ENCODE measurements around the gene ERG. TPM values are rescaled to one million over a fixed set of nuclear protein-coding genes. Genes with fewer than 3 reads are reported as not detected.

Gene ERG
- total RNA-seq, 1 donor from 2014 or later, result 28.5 TPM

DNA sequence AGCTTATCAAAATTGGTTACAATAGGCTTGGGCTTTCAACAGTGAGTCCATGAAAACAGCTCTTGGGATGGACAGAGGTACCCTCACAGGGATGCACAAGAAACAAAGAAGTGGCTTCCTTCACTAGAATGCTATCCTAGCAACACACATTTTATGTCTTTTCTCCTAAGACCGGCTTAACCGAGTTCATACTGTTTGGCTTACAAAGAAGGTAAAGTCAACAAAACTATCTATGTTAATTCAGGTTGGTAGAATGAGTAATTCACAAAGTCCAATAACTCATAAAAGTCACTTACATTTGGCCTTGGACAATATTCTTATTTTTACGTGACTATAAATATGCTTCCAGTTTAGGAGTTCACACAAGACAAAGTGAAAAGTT lies 9.0 kb downstream of the ERG start:
- Histone ChIP-seq H3K36me3 (no peaks in the 10 kb centered on the region), H3K4me1 (peaks cover 7 to 69% of the 10 kb centered on the region in 2 donors), H3K27me3 (no peaks in the 10 kb centered on the region), H3K4me3 (no peak overlapping the region), H3K27ac (peak overlapping the region; percentile 77 to 84), H3K9me3 (no peaks in the 10 kb centered on the region)
- DNase-seq (ENCODE audit: low spot score in 2 of 2), result no peak
- TF ChIP-seq, protein P1, sequence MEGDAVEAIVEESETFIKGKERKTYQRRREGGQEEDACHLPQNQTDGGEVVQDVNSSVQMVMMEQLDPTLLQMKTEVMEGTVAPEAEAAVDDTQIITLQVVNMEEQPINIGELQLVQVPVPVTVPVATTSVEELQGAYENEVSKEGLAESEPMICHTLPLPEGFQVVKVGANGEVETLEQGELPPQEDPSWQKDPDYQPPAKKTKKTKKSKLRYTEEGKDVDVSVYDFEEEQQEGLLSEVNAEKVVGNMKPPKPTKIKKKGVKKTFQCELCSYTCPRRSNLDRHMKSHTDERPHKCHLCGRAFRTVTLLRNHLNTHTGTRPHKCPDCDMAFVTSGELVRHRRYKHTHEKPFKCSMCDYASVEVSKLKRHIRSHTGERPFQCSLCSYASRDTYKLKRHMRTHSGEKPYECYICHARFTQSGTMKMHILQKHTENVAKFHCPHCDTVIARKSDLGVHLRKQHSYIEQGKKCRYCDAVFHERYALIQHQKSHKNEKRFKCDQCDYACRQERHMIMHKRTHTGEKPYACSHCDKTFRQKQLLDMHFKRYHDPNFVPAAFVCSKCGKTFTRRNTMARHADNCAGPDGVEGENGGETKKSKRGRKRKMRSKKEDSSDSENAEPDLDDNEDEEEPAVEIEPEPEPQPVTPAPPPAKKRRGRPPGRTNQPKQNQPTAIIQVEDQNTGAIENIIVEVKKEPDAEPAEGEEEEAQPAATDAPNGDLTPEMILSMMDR (IDR thresholded peaks at IDR 0.05), result no peak
- intact Hi-C loops (cut with DNase I), result loop anchor here (5.0 kb wide), 1 partner anchor 318 kb away; the partner anchor contains the start of gene ETS2

DNA sequence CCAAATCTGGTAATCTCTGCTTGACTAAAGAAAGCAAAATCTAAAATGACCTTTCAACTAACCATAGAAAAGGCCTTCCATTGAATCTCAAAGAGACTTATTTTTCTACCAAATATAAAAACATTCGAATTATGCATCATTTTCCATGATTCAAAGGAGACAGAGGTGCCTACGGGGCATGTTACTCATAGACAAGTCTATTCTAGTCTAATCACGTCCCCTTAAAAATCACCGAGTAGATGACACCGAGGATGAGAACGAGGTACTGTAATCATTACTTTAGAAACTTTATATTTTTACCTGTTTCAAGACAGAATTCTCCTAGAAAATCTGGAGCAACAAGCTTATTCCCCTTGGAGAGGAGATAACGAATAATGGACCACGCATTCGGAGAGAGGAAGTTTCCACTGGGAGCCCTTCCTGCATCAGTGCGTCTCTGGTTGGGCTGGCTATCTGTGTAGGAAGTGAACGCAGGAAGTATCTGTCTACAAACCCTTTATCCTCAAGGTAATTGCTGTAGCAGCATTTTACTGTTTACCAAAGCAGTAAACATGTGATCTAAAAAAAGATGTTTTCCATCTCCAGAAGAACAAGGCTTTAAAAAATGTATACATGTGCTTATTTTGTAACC lies 9.5 kb downstream of the ERG start:
- intact Hi-C loops (cut with DNase I), result loop anchor here (5.0 kb wide), 1 partner anchor 319 kb away; the partner anchor contains the start of gene ETS2
- TF ChIP-seq, protein P1 (IDR thresholded peaks at IDR 0.05), result no peak
- no peaks in the 10 kb centered on the region for H3K27me3 ChIP-seq
- H3K9me3 ChIP-seq, result no peaks in the 10 kb centered on the region
- DNase-seq (ENCODE audit: low spot score in 2 of 2), result no peak
- peaks cover 7 to 69% of the 10 kb centered on the region in 2 donors for H3K4me1 ChIP-seq
- H3K27ac ChIP-seq, result peak overlapping the region; percentile 77 to 84
- no peak overlapping the region for H3K4me3 ChIP-seq
- H3K36me3 ChIP-seq, result no peaks in the 10 kb centered on the region

DNA sequence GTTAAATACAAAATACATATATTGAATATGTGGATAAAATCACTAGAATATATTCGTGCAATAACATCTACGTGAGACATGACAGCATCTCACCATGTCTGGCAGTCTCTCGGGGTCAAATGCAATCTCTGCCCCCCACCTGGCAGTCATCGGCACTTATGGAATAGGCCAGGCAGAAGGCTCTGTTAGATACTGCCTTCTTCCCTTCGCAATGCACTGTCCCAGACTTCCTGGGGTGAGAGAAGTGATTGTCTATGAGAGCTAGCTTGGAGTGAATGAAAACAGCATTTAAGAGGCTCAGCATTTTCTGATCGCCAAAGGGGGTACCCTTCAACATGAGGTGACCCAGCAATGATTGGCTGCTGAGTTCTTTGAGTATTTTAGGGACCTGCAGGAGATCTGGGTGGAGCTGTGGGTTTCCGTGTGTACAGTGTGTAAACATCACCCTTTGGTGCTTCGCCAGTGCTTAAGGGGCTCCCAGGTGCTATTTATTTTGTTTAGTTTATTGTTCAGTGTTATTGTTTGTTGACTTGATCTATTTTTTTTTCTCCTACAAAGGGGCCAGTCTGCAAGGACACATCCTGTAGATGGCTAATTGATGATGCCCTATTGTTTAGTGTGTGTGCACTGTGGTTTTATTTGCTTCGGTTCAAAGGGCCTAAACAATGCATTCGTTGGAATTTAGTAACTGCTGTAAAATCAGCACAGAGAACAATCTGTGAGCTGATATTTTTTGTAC lies 10.2 kb downstream of the ERG start:
- DNase-seq (ENCODE audit: low spot score in 2 of 2), result no peak
- no peaks in the 10 kb centered on the region for H3K36me3 ChIP-seq
- peak overlapping the region; percentile 77 to 84 for H3K27ac ChIP-seq
- TF ChIP-seq, protein P1 (IDR thresholded peaks at IDR 0.05), result no peak
- no peak overlapping the region for H3K4me3 ChIP-seq
- no peaks in the 10 kb centered on the region for H3K9me3 ChIP-seq
- H3K27me3 ChIP-seq, result no peaks in the 10 kb centered on the region
- intact Hi-C loops (cut with DNase I), result loop anchor here (5.0 kb wide), 1 partner anchor 319 kb away; the partner anchor contains the start of gene ETS2
- H3K4me1 ChIP-seq, result peaks cover 7 to 68% of the 10 kb centered on the region in 2 donors

DNA sequence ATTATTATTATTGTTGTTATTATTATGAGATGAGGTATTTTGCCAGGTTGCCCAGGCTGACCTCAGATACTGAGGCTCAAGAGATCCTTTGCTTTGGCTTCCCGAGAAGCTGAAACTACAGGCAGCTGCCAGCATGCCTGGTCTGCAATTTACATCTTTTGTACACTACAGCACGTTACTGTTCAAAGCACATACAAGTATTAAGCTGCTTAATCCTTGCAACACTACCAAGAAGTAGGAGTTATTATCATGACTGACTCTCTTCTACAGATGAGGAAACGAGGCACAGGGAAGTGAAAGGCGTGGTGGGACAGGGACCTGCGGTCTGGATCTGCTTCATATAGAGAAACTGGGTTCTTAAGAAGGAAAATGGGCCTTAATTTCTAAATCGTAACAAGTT lies 11.6 kb downstream of the ERG start:
- DNase-seq (ENCODE audit: low spot score in 2 of 2), result no peak
- Histone ChIP-seq H3K27ac (peak overlapping the region; percentile 77 to 84), H3K27me3 (no peaks in the 10 kb centered on the region), H3K4me3 (no peak overlapping the region), H3K36me3 (no peaks in the 10 kb centered on the region), H3K9me3 (no peaks in the 10 kb centered on the region), H3K4me1 (peaks cover 10 to 57% of the 10 kb centered on the region in 2 donors)
- intact Hi-C loops (cut with DNase I), result loop anchor here (1.0 to 5.0 kb wide), 2 partner anchors 28 to 321 kb away; partner anchors contain the start of gene ETS2
- TF ChIP-seq, protein P1 (IDR thresholded peaks at IDR 0.05), result no peak

DNA sequence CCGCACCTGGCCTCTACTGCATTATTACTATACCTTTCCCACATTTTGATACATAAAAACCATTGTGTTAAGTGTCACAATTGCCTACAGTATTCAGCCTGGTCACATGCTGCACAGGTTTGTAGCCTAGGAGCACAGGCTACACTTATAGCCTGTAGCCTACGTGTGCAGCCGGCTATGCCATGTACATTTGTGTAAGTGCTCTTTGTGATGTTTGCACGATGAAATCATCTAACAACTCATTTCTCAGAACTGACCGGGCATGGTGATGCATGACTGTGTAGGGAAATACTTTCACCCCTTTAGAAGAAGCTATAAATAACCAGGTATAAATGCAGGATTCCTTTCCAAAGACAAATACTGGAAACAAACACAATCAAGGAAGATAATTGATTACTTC lies 12.1 kb downstream of the ERG start:
- no peaks in the 10 kb centered on the region for H3K36me3 ChIP-seq
- intact Hi-C loops (cut with DNase I), result loop anchor here (1.0 to 5.0 kb wide), 2 partner anchors 28 to 321 kb away; partner anchors contain the start of gene ETS2
- H3K9me3 ChIP-seq, result no peaks in the 10 kb centered on the region
- H3K27me3 ChIP-seq, result no peaks in the 10 kb centered on the region
- peak in 1 of 2 donors; percentile 84 for DNase-seq (ENCODE audit: low spot score in 2 of 2)
- no peak overlapping the region for H3K4me3 ChIP-seq
- H3K4me1 ChIP-seq, result peaks cover 10 to 56% of the 10 kb centered on the region in 2 donors
- H3K27ac ChIP-seq, result peak overlapping the region; percentile 77 to 84
- TF ChIP-seq, protein P1 (IDR thresholded peaks at IDR 0.05), result no peak

Measured in ascending aorta (tissue), 2 donors.